Mesendoderm (in vitro differentiated cells): ENCODE measurements around the gene PPP3R2.

Source experiments
- DNase-seq: peaks from one replicate; pipeline ENCODE4 v3.0.0; 2013
- H2AK5ac ChIP-seq: 2 replicates; pipeline ENCODE4 v1.6.1; 2013; ENCODE audit warnings: low read length, inconsistent platforms
- H2BK120ac ChIP-seq: 2 replicates; pipeline ENCODE4 v1.6.1; 2013; ENCODE audit warnings: low read depth, mild to moderate bottlenecking, low read length, moderate library complexity, mixed read lengths
- H2BK15ac ChIP-seq: replicated peaks from 2 replicates; pipeline ENCODE4 v1.6.1; 2013; ENCODE audit warnings: low read depth, mild to moderate bottlenecking, moderate library complexity
- H2BK5ac ChIP-seq: 2 replicates; pipeline ENCODE4 v1.6.1; 2013; ENCODE audit warnings: low read length, inconsistent platforms
- H3K18ac ChIP-seq: 2 replicates; pipeline ENCODE4 v1.6.1; 2013; ENCODE audit warnings: mild to moderate bottlenecking, low read length, mixed read lengths
- H3K23ac ChIP-seq: one replicate; pipeline ENCODE4 v1.6.1; 2013; ENCODE audit warnings: low read length
- H3K27ac ChIP-seq: 2 replicates; pipeline ENCODE4 v1.5.1; 2013; ENCODE audit warnings: low read depth, mild to moderate bottlenecking, inconsistent platforms, low read length, moderate library complexity
- H3K27me3 ChIP-seq: 2 replicates; pipeline ENCODE4 v1.6.1; 2013; ENCODE audit warnings: low read length, control low read depth, mild to moderate bottlenecking, inconsistent platforms; ENCODE audit not compliant: insufficient read depth, poor library complexity
- H3K36me3 ChIP-seq: 2 replicates; pipeline ENCODE4 v1.6.1; 2013; ENCODE audit warnings: low read length, inconsistent platforms; ENCODE audit not compliant: control insufficient read depth, insufficient read depth
- H3K4ac ChIP-seq: one replicate; pipeline ENCODE4 v1.6.1; 2013; ENCODE audit warnings: low read depth, mild to moderate bottlenecking, low read length, moderate library complexity
- H3K4me1 ChIP-seq: 2 replicates; pipeline ENCODE4 v1.6.1; 2013; ENCODE audit warnings: low read depth, low read length, inconsistent platforms; ENCODE audit not compliant: control insufficient read depth
- H3K4me2 ChIP-seq: 2 replicates; pipeline ENCODE4 v1.6.1; 2013; ENCODE audit warnings: low read length
- H3K4me3 ChIP-seq: 2 replicates; pipeline ENCODE4 v1.5.1; 2013; ENCODE audit warnings: mild to moderate bottlenecking, low read length
- H3K56ac ChIP-seq: one replicate; pipeline ENCODE4 v1.6.1; 2013; ENCODE audit warnings: low read length
- H3K79me1 ChIP-seq: 2 replicates; pipeline ENCODE4 v1.6.1; 2013; ENCODE audit warnings: low read length, inconsistent platforms
- H3K79me2 ChIP-seq: 2 replicates; pipeline ENCODE4 v1.6.1; 2013; ENCODE audit warnings: mild to moderate bottlenecking, low read length; ENCODE audit not compliant: control insufficient read depth, insufficient read depth
- H3K9ac ChIP-seq: 2 replicates; pipeline ENCODE4 v1.6.1; 2013; ENCODE audit warnings: low read length, inconsistent platforms
- H4K5ac ChIP-seq: one replicate; pipeline ENCODE4 v1.6.1; 2013; ENCODE audit warnings: low read length
- H4K8ac ChIP-seq: one replicate; pipeline ENCODE4 v1.6.1; 2013; ENCODE audit warnings: low read depth, mild to moderate bottlenecking, control low read depth, low read length, moderate library complexity
- WGBS: extraction: QIAGEN DNeasy Blood & Tissue Kit; methylation state at CpG from one replicate; pipeline ENCODE4 v1.1.7; 2013; ENCODE audit warnings: low lambda C conversion rate, missing lambda C conversion rate; ENCODE audit not compliant: insufficient coverage; ENCODE audit errors: extremely low coverage; 5-methylcytosine and 5-hydroxymethylcytosine counted together

Gene PPP3R2

GRCh38 chr9:101543098-101543735 lies 51.6 kb downstream of the PPP3R2 start:
- H2AK5ac ChIP-seq: no peak overlapping the region
- peaks cover 5% of the 10 kb centered on the region for H3K79me1 ChIP-seq
- H3K4me2 ChIP-seq: no peak overlapping the region
- no peak overlapping the region for H2BK120ac ChIP-seq
- H3K27ac ChIP-seq: no peak overlapping the region
- no peak for DNase-seq
- H2BK15ac ChIP-seq: no peak overlapping the region
- H3K56ac ChIP-seq: no peak overlapping the region
- no peaks in the 10 kb centered on the region for H3K79me2 ChIP-seq
- H4K8ac ChIP-seq: no peak overlapping the region
- H3K4ac ChIP-seq: no peak overlapping the region
- H3K4me3 ChIP-seq: no peak overlapping the region
- no peak overlapping the region for H2BK5ac ChIP-seq
- no peak overlapping the region for H3K23ac ChIP-seq
- peaks cover 3% of the 10 kb centered on the region for H3K36me3 ChIP-seq
- H3K4me1 ChIP-seq: no peaks in the 10 kb centered on the region
- no peaks in the 10 kb centered on the region for H3K27me3 ChIP-seq
- no peak overlapping the region for H3K18ac ChIP-seq
- no peak overlapping the region for H3K9ac ChIP-seq
- H4K5ac ChIP-seq: no peak overlapping the region
- no CpG with 5 or more reads among the region's 14 CpGs for WGBS
